Spinal cord (tissue), 10 donors: ENCODE measurements around the gene SLC25A53. TPM values are rescaled to one million over a fixed set of nuclear protein-coding genes. Genes with fewer than 3 reads are reported as not detected.
"Not testable (repeated sequence)": the region's sequence is repeated elsewhere in the genome, so short reads cannot be mapped to it uniquely, and the experiment has no call there.

ENCODE experiments used
- DNase-seq, 6 donors: peaks; one replicate each; pipeline versions ENCODE4 v3.0.0 to v3.0.0-alpha.2; 2013 to 2015; ENCODE audit warnings: low spot score in 6 of 6, low read depth in 4 of 6
- H3K27ac ChIP-seq: one replicate; pipeline ENCODE4 v1.5.1; 2013; ENCODE audit warnings: low read depth, low read length, control low read depth
- H3K27me3 ChIP-seq: one replicate; pipeline ENCODE4 v1.6.1; 2013; ENCODE audit warnings: low read length; ENCODE audit not compliant: control insufficient read depth, insufficient read depth
- H3K36me3 ChIP-seq: one replicate; pipeline ENCODE4 v1.6.1; 2013; ENCODE audit warnings: low read length; ENCODE audit not compliant: control insufficient read depth, insufficient read depth
- H3K4me1 ChIP-seq: one replicate; pipeline ENCODE4 v1.6.1; 2013; ENCODE audit warnings: low read length; ENCODE audit not compliant: control insufficient read depth, insufficient read depth
- H3K4me3 ChIP-seq: one replicate; pipeline ENCODE4 v1.5.1; 2013; ENCODE audit warnings: low read depth, low read length, control low read depth
- H3K9me3 ChIP-seq: one replicate; pipeline ENCODE4 v1.6.1; 2013; ENCODE audit warnings: low read length; ENCODE audit not compliant: control insufficient read depth, insufficient read depth
- WGBS: methylation state at CpG from one replicate; pipeline ENCODE4 v1.1.5; 2013; ENCODE audit warnings: missing lambda C conversion rate; ENCODE audit not compliant: insufficient coverage; 5-methylcytosine and 5-hydroxymethylcytosine counted together
- polyA plus RNA-seq, 2 donors: library from polyadenylated mRNA; unstranded; fragments of 120-200 nt; gene quantifications; one replicate each; pipeline ENCODE4 v1.2.1, GENCODE V29; 2013; ENCODE audit not compliant: insufficient read length in 2 of 2
- total RNA-seq, 2 donors: library from RNA; depleted of rRNA in 1 of 2; stranded (reverse); fragments of 120-200 nt in 1 of 2; fragments of >200 nt in 1 of 2; gene quantifications; one replicate each; pipeline versions ENCODE4 v1.2.3 to v1.2.4, GENCODE V29; 2013 to 2014
- donor health status: healthy.

Gene SLC25A53
- total and polyA plus RNA-seq, 4 donors = 10.8 to 22.0 (median 15.0) TPM

- not testable (repeated sequence) for H3K36me3 ChIP-seq, H3K9me3 ChIP-seq, H3K4me3 ChIP-seq
- Histone ChIP-seq H3K27ac (peak overlapping the region; percentile 40), H3K4me1 (peaks cover 13% of the 10 kb centered on the region), H3K27me3 (peaks cover 20% of the 10 kb centered on the region)
- WGBS = 57% methylated on average over 3 of the region's 6 CpGs
- DNase-seq = peak in 2 of 6 donors; percentile 11 to 18
Observed at GRCh38 chrX:104110491-104111240, 46.1 kb downstream of the SLC25A53 start.

GRCh38 chrX:104108955-104109354 is 47.9 kb downstream of the SLC25A53 start:
- Histone ChIP-seq H3K4me1 (peaks cover 17% of the 10 kb centered on the region), H3K4me3 (no peak overlapping the region), H3K9me3 (no peaks in the 10 kb centered on the region), H3K36me3 (peaks cover 3% of the 10 kb centered on the region), H3K27me3 (peaks cover 16% of the 10 kb centered on the region), H3K27ac (no peak overlapping the region)
- WGBS = 82% methylated on average over 1 of the region's 1 CpG
- no peak for DNase-seq

- peaks cover 4% of the 10 kb centered on the region for H3K27me3 ChIP-seq
- peaks cover 3% of the 10 kb centered on the region for H3K36me3 ChIP-seq
- 31% methylated on average over 4 of the region's 11 CpGs for WGBS
- H3K9me3 ChIP-seq = no peaks in the 10 kb centered on the region
- H3K4me3 ChIP-seq = no peak overlapping the region
- H3K4me1 ChIP-seq = peaks cover 17% of the 10 kb centered on the region
- H3K27ac ChIP-seq = peak overlapping the region; percentile 64
- peak in 2 of 6 donors; percentile 63 to 68 for DNase-seq
Observed at GRCh38 chrX:104105330-104106262, 51.2 kb downstream of the SLC25A53 start.

GRCh38 chrX:104104676-104105075 is 52.1 kb downstream of the SLC25A53 start:
- Histone ChIP-seq H3K36me3 (peaks cover 3% of the 10 kb centered on the region), H3K9me3 (no peaks in the 10 kb centered on the region), H3K27me3 (peaks cover 4% of the 10 kb centered on the region), H3K27ac (peak overlapping the region; percentile 52), H3K4me3 (no peak overlapping the region), H3K4me1 (peaks cover 17% of the 10 kb centered on the region)
- no peak for DNase-seq
- 59% methylated on average over 10 of the region's 10 CpGs for WGBS

- Histone ChIP-seq H3K4me1 (no peaks in the 10 kb centered on the region), H3K27ac (no peak overlapping the region), H3K36me3 (no peaks in the 10 kb centered on the region), H3K9me3 (no peaks in the 10 kb centered on the region), H3K4me3 (no peak overlapping the region), H3K27me3 (no peaks in the 10 kb centered on the region)
- no peak for DNase-seq
Observed at GRCh38 chrX:104098919-104099318, 57.9 kb downstream of the SLC25A53 start.

- Histone ChIP-seq H3K27ac (no peak overlapping the region), H3K9me3 (no peaks in the 10 kb centered on the region), H3K4me3 (no peak overlapping the region), H3K36me3 (no peaks in the 10 kb centered on the region), H3K27me3 (no peaks in the 10 kb centered on the region), H3K4me1 (no peaks in the 10 kb centered on the region)
- WGBS = 0% methylated on average over 1 of the region's 4 CpGs
- peak in 3 of 6 donors; percentile 61 to 91 (median 75) for DNase-seq
Observed at GRCh38 chrX:104098151-104098808, 58.5 kb downstream of the SLC25A53 start.

- 75% methylated on average over 6 of the region's 7 CpGs for WGBS
- no peak overlapping the region for H3K27ac ChIP-seq
Observed at GRCh38 chrX:104085919-104086318, 70.9 kb downstream of the SLC25A53 start.

GRCh38 chrX:104085477-104085876 is 71.3 kb downstream of the SLC25A53 start:
- H3K4me1 ChIP-seq = no peaks in the 10 kb centered on the region
- WGBS = 82% methylated on average over 7 of the region's 7 CpGs
- no peaks in the 10 kb centered on the region for H3K9me3 ChIP-seq
- H3K27me3 ChIP-seq = peaks cover 6% of the 10 kb centered on the region
- no peak overlapping the region for H3K4me3 ChIP-seq
- no peak overlapping the region for H3K27ac ChIP-seq
- H3K36me3 ChIP-seq = no peaks in the 10 kb centered on the region
- DNase-seq = no peak

More at GRCh38 chrX:104085919-104086318, 70.9 kb downstream of the SLC25A53 start:
- Histone ChIP-seq H3K36me3 (no peaks in the 10 kb centered on the region), H3K4me1 (no peaks in the 10 kb centered on the region), H3K27me3 (peaks cover 6% of the 10 kb centered on the region), H3K4me3 (no peak overlapping the region), H3K9me3 (no peaks in the 10 kb centered on the region)
- no peak for DNase-seq

GRCh38 chrX:104084534-104085277 is 72.1 kb downstream of the SLC25A53 start:
- no peak for DNase-seq
- no peaks in the 10 kb centered on the region for H3K36me3 ChIP-seq
- no peaks in the 10 kb centered on the region for H3K4me1 ChIP-seq
- H3K4me3 ChIP-seq = no peak overlapping the region
- H3K9me3 ChIP-seq = no peaks in the 10 kb centered on the region
- peaks cover 6% of the 10 kb centered on the region for H3K27me3 ChIP-seq
- no peak overlapping the region for H3K27ac ChIP-seq
- 67% methylated on average over 5 of the region's 5 CpGs for WGBS
